Fibroblast of lung (primary cell): Measurements from ENCODE around the gene MAP3K10. TPM values are rescaled to one million over a fixed set of nuclear protein-coding genes. Genes with fewer than 3 reads are reported as not detected.

Source experiments
- DNase-seq, 2 donors: peaks; one replicate each; pipeline versions ENCODE4 v3.0.0 to v3.0.0-alpha.2; 2010; ENCODE audit warnings: low read depth in 2 of 2
- H2AFZ ChIP-seq: 2 replicates; pipeline ENCODE4 v1.5.1; 2012; ENCODE audit warnings: low read length, control low read depth, inconsistent platforms
- H3K27ac ChIP-seq: 2 replicates; pipeline ENCODE4 v1.5.1; 2011; ENCODE audit warnings: low read length, control low read depth; ENCODE audit not compliant: insufficient read depth
- H3K27me3 ChIP-seq: 2 replicates; pipeline ENCODE4 v1.5.1; 2011; ENCODE audit warnings: mild to moderate bottlenecking, low read length; ENCODE audit not compliant: control insufficient read depth, insufficient read depth
- H3K36me3 ChIP-seq: 2 replicates; pipeline ENCODE4 v1.5.1; 2011; ENCODE audit warnings: low read length; ENCODE audit not compliant: control insufficient read depth, insufficient read depth
- H3K4me1 ChIP-seq: 2 replicates; pipeline ENCODE4 v1.5.1; 2011; ENCODE audit warnings: low read length; ENCODE audit not compliant: control insufficient read depth, insufficient read depth; ENCODE audit errors: extremely low read depth
- H3K4me2 ChIP-seq: 2 replicates; pipeline ENCODE4 v1.5.1; 2011; ENCODE audit warnings: low read length, control low read depth; ENCODE audit not compliant: insufficient read depth; ENCODE audit errors: extremely low read depth
- H3K4me3 ChIP-seq, 4 experiments: fragments of 200-600 bp in 1 of 4; sonication (generic) in 1 of 4; replicated peaks in 1 of 4; 2 replicates each; pipeline ENCODE4 v1.5.1; 2011 to 2016; ENCODE audit warnings: low read length in 4 of 4, low read depth in 3 of 4, mild to moderate bottlenecking in 3 of 4, control low read depth in 2 of 4, inconsistent platforms in 1 of 4, mixed read lengths in 1 of 4; ENCODE audit not compliant: insufficient read depth in 1 of 4; ENCODE audit errors: control extremely low read depth in 1 of 4
- H3K79me2 ChIP-seq: 2 replicates; pipeline ENCODE4 v1.5.1; 2012; ENCODE audit warnings: mild to moderate bottlenecking, low read length, inconsistent platforms; ENCODE audit not compliant: control insufficient read depth, insufficient read depth
- H3K9ac ChIP-seq: 2 replicates; pipeline ENCODE4 v1.5.1; 2011; ENCODE audit warnings: mild to moderate bottlenecking, low read length, control low read depth; ENCODE audit not compliant: insufficient read depth
- H3K9me3 ChIP-seq: 2 replicates; pipeline ENCODE4 v1.5.1; 2012; ENCODE audit warnings: low read depth, low read length; ENCODE audit not compliant: control insufficient read depth, insufficient read depth
- H4K20me1 ChIP-seq: 2 replicates; pipeline ENCODE4 v1.5.1; 2011; ENCODE audit warnings: low read length; ENCODE audit not compliant: control insufficient read depth, insufficient read depth; ENCODE audit errors: extremely low read depth
- EZH2 ChIP-seq: IDR thresholded peaks from 2 replicates; pipeline ENCODE4 v1.5.1; 2012; ENCODE audit warnings: low read length, control low read depth, mild to moderate bottlenecking; ENCODE audit errors: missing control alignments
- polyA plus RNA-seq, 2 donors: library from polyadenylated mRNA; depleted of rRNA in 1 of 2; stranded (reverse) in 1 of 2; unstranded in 1 of 2; fragments of >200 nt; gene quantifications; 2 replicates each; pipeline ENCODE4 v1.2.1, GENCODE V29; 2011 to 2012; ENCODE audit warnings: missing spikeins in 1 of 2
- total RNA-seq: library from RNA; depleted of rRNA; stranded (reverse); fragments of >200 nt; gene quantifications from 2 replicates; pipeline ENCODE4 v1.2.1, GENCODE V29; 2014
- TF ChIP-seq, protein P1 (sequence below), 2 donors: IDR thresholded peaks in 1 of 2; conservative IDR thresholded peaks in 1 of 2; 1 replicate in 1 of 2; 2 replicates in 1 of 2; pipeline ENCODE4 v1.5.1; 2011 to 2012; ENCODE audit warnings: low read length in 2 of 2, control low read depth in 1 of 2, inconsistent platforms in 1 of 2, low read depth in 1 of 2, mild to moderate bottlenecking in 1 of 2

The MAP3K10 gene
- total and polyA plus RNA-seq, 2 donors (not counting 1 experiment from before 2014, with no cell fraction given), result 2.7 to 7.4 TPM

DNA sequence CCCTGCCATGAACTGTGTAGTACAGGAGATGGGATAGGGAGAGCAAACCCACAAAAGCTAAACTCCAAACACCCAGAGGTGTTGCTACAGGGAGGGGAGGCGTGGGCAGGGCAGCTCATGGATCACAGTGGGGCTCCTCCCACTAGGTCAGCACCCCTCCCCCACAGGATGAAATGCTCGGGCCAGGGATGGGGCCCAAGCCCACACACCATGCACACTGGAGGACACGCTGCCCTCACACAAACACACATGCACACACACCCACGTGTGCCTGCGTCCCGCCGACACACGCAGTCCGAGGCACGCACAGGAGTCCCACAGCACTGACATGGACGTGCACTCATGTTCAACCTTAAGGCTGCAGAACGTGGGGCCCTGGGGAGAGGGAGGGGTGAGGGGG, 41.3 kb downstream of the MAP3K10 start:
- H2AFZ ChIP-seq, result no peak overlapping the region
- no peaks in the 10 kb centered on the region for H3K9me3 ChIP-seq

DNA sequence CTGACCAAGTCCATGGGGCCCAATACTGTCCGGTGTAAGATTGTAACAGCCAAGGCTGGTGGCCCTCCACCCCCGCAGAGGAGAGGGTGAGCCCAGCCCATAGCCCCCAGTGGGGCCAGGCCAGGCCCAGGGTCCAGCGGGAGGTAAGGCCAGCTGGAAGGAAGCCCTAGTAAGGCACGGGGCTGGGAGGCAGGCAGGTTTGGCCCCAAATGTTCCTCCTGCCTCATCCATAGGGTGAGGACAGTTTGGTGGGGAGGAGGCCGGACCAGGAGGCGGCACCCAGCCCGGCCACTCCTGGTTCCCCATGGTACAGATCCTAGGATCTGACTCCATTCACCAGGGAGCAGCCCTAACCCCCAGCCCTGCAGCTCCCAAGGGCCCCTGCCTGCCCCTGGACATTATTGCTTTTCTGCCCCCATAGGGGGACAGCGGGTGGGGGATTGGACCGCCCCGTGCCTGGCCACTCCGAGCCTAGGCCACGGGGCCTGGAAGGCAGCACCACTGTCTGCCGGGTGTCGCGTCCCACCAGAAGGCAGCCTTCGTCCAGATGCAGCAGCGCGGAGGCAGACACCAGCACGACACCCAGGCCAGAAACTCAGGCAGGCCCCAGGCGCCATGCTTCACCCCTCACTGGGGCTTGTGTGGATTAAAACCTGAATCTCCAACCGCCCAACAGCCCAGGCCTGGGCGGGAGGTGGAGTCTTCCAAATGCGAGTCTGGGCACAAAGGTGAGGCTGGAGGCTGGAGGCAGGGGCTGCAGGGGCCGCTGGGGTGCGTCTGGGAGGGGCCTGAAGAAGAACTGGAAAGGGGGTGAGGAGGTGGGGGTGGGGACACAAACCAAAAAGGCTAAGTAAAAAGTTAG, 42.0 kb downstream of the MAP3K10 start:
- Histone ChIP-seq H3K79me2 (no peaks in the 10 kb centered on the region), H3K4me1 (peaks cover 8% of the 10 kb centered on the region), H4K20me1 (no peaks in the 10 kb centered on the region), H3K27ac (no peak overlapping the region), H3K9me3 (no peaks in the 10 kb centered on the region), H3K9ac (no peak overlapping the region), H3K4me3 (no peak overlapping the region), H2AFZ (no peak overlapping the region), H3K27me3 (no peaks in the 10 kb centered on the region), H3K4me2 (no peak overlapping the region), H3K36me3 (peaks cover 10% of the 10 kb centered on the region)
- TF ChIP-seq EZH2, result no peak
- TF ChIP-seq, protein P1, sequence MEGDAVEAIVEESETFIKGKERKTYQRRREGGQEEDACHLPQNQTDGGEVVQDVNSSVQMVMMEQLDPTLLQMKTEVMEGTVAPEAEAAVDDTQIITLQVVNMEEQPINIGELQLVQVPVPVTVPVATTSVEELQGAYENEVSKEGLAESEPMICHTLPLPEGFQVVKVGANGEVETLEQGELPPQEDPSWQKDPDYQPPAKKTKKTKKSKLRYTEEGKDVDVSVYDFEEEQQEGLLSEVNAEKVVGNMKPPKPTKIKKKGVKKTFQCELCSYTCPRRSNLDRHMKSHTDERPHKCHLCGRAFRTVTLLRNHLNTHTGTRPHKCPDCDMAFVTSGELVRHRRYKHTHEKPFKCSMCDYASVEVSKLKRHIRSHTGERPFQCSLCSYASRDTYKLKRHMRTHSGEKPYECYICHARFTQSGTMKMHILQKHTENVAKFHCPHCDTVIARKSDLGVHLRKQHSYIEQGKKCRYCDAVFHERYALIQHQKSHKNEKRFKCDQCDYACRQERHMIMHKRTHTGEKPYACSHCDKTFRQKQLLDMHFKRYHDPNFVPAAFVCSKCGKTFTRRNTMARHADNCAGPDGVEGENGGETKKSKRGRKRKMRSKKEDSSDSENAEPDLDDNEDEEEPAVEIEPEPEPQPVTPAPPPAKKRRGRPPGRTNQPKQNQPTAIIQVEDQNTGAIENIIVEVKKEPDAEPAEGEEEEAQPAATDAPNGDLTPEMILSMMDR (conservative IDR thresholded peaks at IDR 0.05 in 1 of 2, IDR thresholded peaks at IDR 0.05 in 1 of 2; ENCODE audit: low read depth in 1 of 2, low read length in 2 of 2), result no peak
- DNase-seq, result no peak

More for the DNA sequence above, 41.3 kb downstream of the MAP3K10 start:
- DNase-seq, result no peak
- TF ChIP-seq, protein P1 (conservative IDR thresholded peaks at IDR 0.05 in 1 of 2, IDR thresholded peaks at IDR 0.05 in 1 of 2; ENCODE audit: low read depth in 1 of 2, low read length in 2 of 2), result no peak
- no peak for TF ChIP-seq EZH2
- Histone ChIP-seq H3K9ac (no peak overlapping the region), H4K20me1 (no peaks in the 10 kb centered on the region), H3K27me3 (no peaks in the 10 kb centered on the region), H3K4me3 (no peak overlapping the region), H3K27ac (no peak overlapping the region), H3K36me3 (peaks cover 10% of the 10 kb centered on the region), H3K4me1 (peaks cover 8% of the 10 kb centered on the region), H3K79me2 (no peaks in the 10 kb centered on the region), H3K4me2 (no peak overlapping the region)

DNA sequence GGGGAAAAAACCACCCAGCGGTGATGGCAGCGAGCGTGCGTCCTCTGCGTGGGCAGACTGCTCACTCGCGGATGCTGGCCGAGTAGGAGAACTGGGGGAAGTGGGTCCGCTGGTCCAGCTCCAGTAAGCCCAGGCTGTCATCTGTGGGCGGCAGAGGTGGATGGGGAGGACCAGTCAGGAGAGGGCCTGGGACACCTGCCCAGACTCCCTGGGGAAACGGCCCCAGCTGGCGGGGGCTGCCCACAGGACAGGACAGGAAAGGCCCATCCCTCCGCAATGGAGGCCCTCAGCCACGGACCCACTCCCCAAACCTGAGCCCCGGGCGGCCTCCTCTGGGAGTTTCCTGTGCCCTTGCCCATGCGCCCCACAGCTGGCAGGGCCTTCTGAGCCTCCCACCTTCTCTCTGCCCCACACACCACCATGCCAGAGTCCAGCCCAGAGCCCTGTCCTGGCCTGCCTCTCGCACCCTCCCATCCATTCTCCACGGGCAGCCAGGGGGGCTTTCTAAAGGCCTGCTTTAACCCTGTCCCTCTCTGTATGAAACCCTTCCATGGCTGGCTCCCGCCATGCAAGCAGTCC, 42.7 kb downstream of the MAP3K10 start:
- no peak overlapping the region for H2AFZ ChIP-seq
- H3K36me3 ChIP-seq, result peaks cover 10% of the 10 kb centered on the region
- H4K20me1 ChIP-seq, result no peaks in the 10 kb centered on the region
- H3K4me1 ChIP-seq, result peaks cover 8% of the 10 kb centered on the region
- no peak overlapping the region for H3K4me3 ChIP-seq
- no peak for TF ChIP-seq EZH2
- TF ChIP-seq, protein P1 (conservative IDR thresholded peaks at IDR 0.05 in 1 of 2, IDR thresholded peaks at IDR 0.05 in 1 of 2; ENCODE audit: low read depth in 1 of 2, low read length in 2 of 2), result no peak
- no peak for DNase-seq
- H3K79me2 ChIP-seq, result no peaks in the 10 kb centered on the region
- H3K27me3 ChIP-seq, result no peaks in the 10 kb centered on the region
- no peak overlapping the region for H3K4me2 ChIP-seq
- H3K27ac ChIP-seq, result no peak overlapping the region
- no peak overlapping the region for H3K9ac ChIP-seq
- no peaks in the 10 kb centered on the region for H3K9me3 ChIP-seq
